HEK293 (cell line): Measurements from ENCODE around the gene CCDC92.
A peak's percentile ranks its signal among the peaks of the same experiment; 100 is the strongest.

Experiments
- AEBP2 ChIP-seq: fragments of 450-650 bp; formaldehyde crosslinking; IDR thresholded peaks from 2 replicates; pipeline ENCODE4 v1.5.1; 2016; ENCODE audit warnings: missing biosample characterization, missing genetic modification characterization, borderline replicate concordance
- HOXD13 ChIP-seq: sonication (generic); formaldehyde crosslinking; IDR thresholded peaks from 2 replicates; pipeline ENCODE4 v1.8.0; 2022; ENCODE audit warnings: missing genetic modification reagents, borderline replicate concordance
- KLF1 ChIP-seq: fragments of 450-650 bp; formaldehyde crosslinking; IDR thresholded peaks from 2 replicates; pipeline ENCODE4 v1.5.1; 2016; ENCODE audit warnings: missing biosample characterization, missing genetic modification characterization
- KLF8 ChIP-seq: fragments of 450-650 bp; formaldehyde crosslinking; IDR thresholded peaks from 2 replicates; pipeline ENCODE4 v1.5.1; 2016; ENCODE audit warnings: missing biosample characterization, missing genetic modification characterization
- REST ChIP-seq: fragments of 450-650 bp; formaldehyde crosslinking; IDR thresholded peaks from 2 replicates; pipeline ENCODE4 v1.5.1; 2016; ENCODE audit warnings: missing biosample characterization, missing genetic modification characterization
- SP3 ChIP-seq: fragments of 450-650 bp; formaldehyde crosslinking; IDR thresholded peaks from 2 replicates; pipeline ENCODE4 v1.5.1; 2016; ENCODE audit warnings: missing biosample characterization, missing genetic modification characterization
- TCF7L2 ChIP-seq: IDR thresholded peaks from 2 replicates; pipeline ENCODE4 v1.6.1; 2011; ENCODE audit warnings: low read depth, mild to moderate bottlenecking, inconsistent platforms, low read length, moderate library complexity, borderline replicate concordance
- TRIM28 ChIP-seq: IDR thresholded peaks from 2 replicates; pipeline ENCODE4 v1.6.1; 2011; ENCODE audit warnings: low read length, control low read depth, borderline replicate concordance
- ZBTB17 ChIP-seq: fragments of 450-650 bp; formaldehyde crosslinking; IDR thresholded peaks from 2 replicates; pipeline ENCODE4 v1.5.1; 2016; ENCODE audit warnings: missing biosample characterization, missing genetic modification characterization
- ZBTB21 ChIP-seq: fragments of 450-650 bp; formaldehyde crosslinking; IDR thresholded peaks from 2 replicates; pipeline ENCODE4 v1.5.1; 2017; ENCODE audit warnings: missing biosample characterization, missing genetic modification characterization
- ZBTB48 ChIP-seq: fragments of 450-650 bp; formaldehyde crosslinking; IDR thresholded peaks from 2 replicates; pipeline ENCODE4 v1.5.1; 2016; ENCODE audit warnings: missing biosample characterization, missing genetic modification characterization
- ZEB2 ChIP-seq: fragments of 450-650 bp; formaldehyde crosslinking; IDR thresholded peaks from 2 replicates; pipeline ENCODE4 v1.5.1; 2016; ENCODE audit warnings: missing biosample characterization, missing genetic modification characterization
- ZFP41 ChIP-seq: fragments of 450-650 bp; formaldehyde crosslinking; IDR thresholded peaks from 2 replicates; pipeline ENCODE4 v1.5.1; 2016; ENCODE audit warnings: missing biosample characterization, missing genetic modification characterization, borderline replicate concordance
- ZFP69B ChIP-seq: fragments of 450-650 bp; formaldehyde crosslinking; IDR thresholded peaks from 2 replicates; pipeline ENCODE4 v1.5.1; 2016; ENCODE audit warnings: missing biosample characterization, missing genetic modification characterization
- ZNF10 ChIP-seq: fragments of 450-650 bp; formaldehyde crosslinking; IDR thresholded peaks from 2 replicates; pipeline ENCODE4 v1.5.1; 2017; ENCODE audit warnings: missing biosample characterization, missing genetic modification characterization
- ZNF121 ChIP-seq: fragments of 450-650 bp; formaldehyde crosslinking; IDR thresholded peaks from 2 replicates; pipeline ENCODE4 v1.5.1; 2016; ENCODE audit warnings: missing biosample characterization, missing genetic modification characterization
- ZNF157 ChIP-seq: fragments of 450-650 bp; formaldehyde crosslinking; IDR thresholded peaks from 2 replicates; pipeline ENCODE4 v1.5.1; 2016; ENCODE audit warnings: missing biosample characterization, missing genetic modification characterization
- ZNF211 ChIP-seq: fragments of 450-650 bp; formaldehyde crosslinking; IDR thresholded peaks from 2 replicates; pipeline ENCODE4 v1.5.1; 2016; ENCODE audit warnings: low read depth, missing biosample characterization, missing genetic modification characterization
- ZNF23 ChIP-seq: fragments of 450-650 bp; formaldehyde crosslinking; IDR thresholded peaks from 2 replicates; pipeline ENCODE4 v1.5.1; 2016; ENCODE audit warnings: missing biosample characterization, missing genetic modification characterization, borderline replicate concordance
- ZNF324 ChIP-seq: fragments of 450-650 bp; formaldehyde crosslinking; IDR thresholded peaks from 2 replicates; pipeline ENCODE4 v1.5.1; 2016; ENCODE audit warnings: missing biosample characterization, missing genetic modification characterization
- ZNF426 ChIP-seq: fragments of 450-650 bp; formaldehyde crosslinking; IDR thresholded peaks from 2 replicates; pipeline ENCODE4 v1.5.1; 2017; ENCODE audit warnings: missing biosample characterization, missing genetic modification characterization, mild to moderate bottlenecking, inconsistent platforms, moderate library complexity
- ZNF521 ChIP-seq: fragments of 450-650 bp; formaldehyde crosslinking; IDR thresholded peaks from 2 replicates; pipeline ENCODE4 v1.5.1; 2017; ENCODE audit warnings: missing biosample characterization, mild to moderate bottlenecking, missing genetic modification characterization
- ZNF585B ChIP-seq: fragments of 450-650 bp; formaldehyde crosslinking; IDR thresholded peaks from 2 replicates; pipeline ENCODE4 v1.5.1; 2016; ENCODE audit warnings: missing biosample characterization, missing genetic modification characterization
- ZNF600 ChIP-seq: fragments of 450-650 bp; formaldehyde crosslinking; IDR thresholded peaks from 2 replicates; pipeline ENCODE4 v1.5.1; 2016; ENCODE audit warnings: missing biosample characterization, missing genetic modification characterization
- ZNF610 ChIP-seq: fragments of 450-650 bp; formaldehyde crosslinking; IDR thresholded peaks from 2 replicates; pipeline ENCODE4 v1.5.1; 2016; ENCODE audit warnings: missing biosample characterization, missing genetic modification characterization, borderline replicate concordance
- ZNF701 ChIP-seq: fragments of 450-650 bp; formaldehyde crosslinking; IDR thresholded peaks from 2 replicates; pipeline ENCODE4 v1.5.1; 2016; ENCODE audit warnings: missing biosample characterization, missing genetic modification characterization
- TF ChIP-seq, protein P1 (sequence below): fragments of 450-650 bp; formaldehyde crosslinking; IDR thresholded peaks from 2 replicates; pipeline ENCODE4 v1.5.1; 2016; ENCODE audit warnings: missing biosample characterization, missing genetic modification characterization
- TF ChIP-seq, protein P2 (sequence below): fragments of 450-650 bp; formaldehyde crosslinking; conservative IDR thresholded peaks from 2 replicates; pipeline ENCODE4 v1.5.1; 2016; ENCODE audit warnings: low read depth, missing biosample characterization, missing genetic modification characterization
- TF ChIP-seq, protein P3 (sequence below): fragments of 450-650 bp; formaldehyde crosslinking; IDR thresholded peaks from 2 replicates; pipeline ENCODE4 v1.5.1; 2017; ENCODE audit warnings: missing biosample characterization, missing genetic modification characterization

Gene CCDC92

GRCh38 chr12:123991372-123991951 is 18.8 kb upstream of the CCDC92 start (continued):
- TF ChIP-seq ZFP41 (tag by site-specific recombination) (no peak), ZNF121 (tag by site-specific recombination) (no peak), ZNF426 (tag by site-specific recombination) (no peak), AEBP2 (tag by site-specific recombination) (no peak), ZFP69B (tag by site-specific recombination) (no peak), ZNF585B (tag by site-specific recombination) (no peak), ZNF324 (no peak), ZBTB48 (tag by site-specific recombination) (no peak), KLF8 (no peak), ZNF23 (no peak), ZNF157 (tag by site-specific recombination) (no peak), ZNF211 (no peak), ZNF521 (no peak), HOXD13 (no peak), REST (tag by site-specific recombination) (no peak), TCF7L2 (no peak), ZNF10 (tag by site-specific recombination) (no peak), ZNF600 (tag by site-specific recombination) (peak; percentile 62; the same call in 1 of the 2 replicates), SP3 (no peak; the same call in 1 of the 2 replicates), TRIM28 (no peak), ZBTB21 (tag by site-specific recombination) (peak; percentile 39), ZEB2 (tag by site-specific recombination) (0 out of 2 replicates have a peak, but pooled peaks have one; percentile 30), ZBTB17 (tag by site-specific recombination) (peak; percentile 66), ZNF701 (tag by site-specific recombination) (no peak), KLF1 (tag by site-specific recombination) (no peak), ZNF610 (no peak)
- TF ChIP-seq, protein P1, sequence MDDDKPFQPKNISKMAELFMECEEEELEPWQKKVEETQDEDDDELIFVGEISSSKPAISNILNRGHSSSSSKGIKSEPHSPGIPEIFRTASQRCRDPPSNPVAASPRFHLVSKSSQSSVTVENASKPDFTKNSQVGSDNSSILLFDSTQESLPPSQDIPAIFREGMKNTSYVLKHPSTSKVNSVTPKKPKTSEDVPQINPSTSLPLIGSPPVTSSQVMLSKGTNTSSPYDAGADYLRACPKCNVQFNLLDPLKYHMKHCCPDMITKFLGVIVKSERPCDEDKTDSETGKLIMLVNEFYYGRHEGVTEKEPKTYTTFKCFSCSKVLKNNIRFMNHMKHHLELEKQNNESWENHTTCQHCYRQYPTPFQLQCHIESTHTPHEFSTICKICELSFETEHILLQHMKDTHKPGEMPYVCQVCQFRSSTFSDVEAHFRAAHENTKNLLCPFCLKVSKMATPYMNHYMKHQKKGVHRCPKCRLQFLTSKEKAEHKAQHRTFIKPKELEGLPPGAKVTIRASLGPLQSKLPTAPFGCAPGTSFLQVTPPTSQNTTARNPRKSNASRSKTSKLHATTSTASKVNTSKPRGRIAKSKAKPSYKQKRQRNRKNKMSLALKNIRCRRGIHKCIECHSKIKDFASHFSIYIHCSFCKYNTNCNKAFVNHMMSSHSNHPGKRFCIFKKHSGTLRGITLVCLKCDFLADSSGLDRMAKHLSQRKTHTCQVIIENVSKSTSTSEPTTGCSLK, result no peak
- TF ChIP-seq, protein P2, sequence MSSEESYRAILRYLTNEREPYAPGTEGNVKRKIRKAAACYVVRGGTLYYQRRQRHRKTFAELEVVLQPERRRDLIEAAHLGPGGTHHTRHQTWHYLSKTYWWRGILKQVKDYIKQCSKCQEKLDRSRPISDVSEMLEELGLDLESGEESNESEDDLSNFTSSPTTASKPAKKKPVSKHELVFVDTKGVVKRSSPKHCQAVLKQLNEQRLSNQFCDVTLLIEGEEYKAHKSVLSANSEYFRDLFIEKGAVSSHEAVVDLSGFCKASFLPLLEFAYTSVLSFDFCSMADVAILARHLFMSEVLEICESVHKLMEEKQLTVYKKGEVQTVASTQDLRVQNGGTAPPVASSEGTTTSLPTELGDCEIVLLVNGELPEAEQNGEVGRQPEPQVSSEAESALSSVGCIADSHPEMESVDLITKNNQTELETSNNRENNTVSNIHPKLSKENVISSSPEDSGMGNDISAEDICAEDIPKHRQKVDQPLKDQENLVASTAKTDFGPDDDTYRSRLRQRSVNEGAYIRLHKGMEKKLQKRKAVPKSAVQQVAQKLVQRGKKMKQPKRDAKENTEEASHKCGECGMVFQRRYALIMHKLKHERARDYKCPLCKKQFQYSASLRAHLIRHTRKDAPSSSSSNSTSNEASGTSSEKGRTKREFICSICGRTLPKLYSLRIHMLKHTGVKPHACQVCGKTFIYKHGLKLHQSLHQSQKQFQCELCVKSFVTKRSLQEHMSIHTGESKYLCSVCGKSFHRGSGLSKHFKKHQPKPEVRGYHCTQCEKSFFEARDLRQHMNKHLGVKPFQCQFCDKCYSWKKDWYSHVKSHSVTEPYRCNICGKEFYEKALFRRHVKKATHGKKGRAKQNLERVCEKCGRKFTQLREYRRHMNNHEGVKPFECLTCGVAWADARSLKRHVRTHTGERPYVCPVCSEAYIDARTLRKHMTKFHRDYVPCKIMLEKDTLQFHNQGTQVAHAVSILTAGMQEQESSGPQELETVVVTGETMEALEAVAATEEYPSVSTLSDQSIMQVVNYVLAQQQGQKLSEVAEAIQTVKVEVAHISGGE, result no peak
- TF ChIP-seq, protein P3, sequence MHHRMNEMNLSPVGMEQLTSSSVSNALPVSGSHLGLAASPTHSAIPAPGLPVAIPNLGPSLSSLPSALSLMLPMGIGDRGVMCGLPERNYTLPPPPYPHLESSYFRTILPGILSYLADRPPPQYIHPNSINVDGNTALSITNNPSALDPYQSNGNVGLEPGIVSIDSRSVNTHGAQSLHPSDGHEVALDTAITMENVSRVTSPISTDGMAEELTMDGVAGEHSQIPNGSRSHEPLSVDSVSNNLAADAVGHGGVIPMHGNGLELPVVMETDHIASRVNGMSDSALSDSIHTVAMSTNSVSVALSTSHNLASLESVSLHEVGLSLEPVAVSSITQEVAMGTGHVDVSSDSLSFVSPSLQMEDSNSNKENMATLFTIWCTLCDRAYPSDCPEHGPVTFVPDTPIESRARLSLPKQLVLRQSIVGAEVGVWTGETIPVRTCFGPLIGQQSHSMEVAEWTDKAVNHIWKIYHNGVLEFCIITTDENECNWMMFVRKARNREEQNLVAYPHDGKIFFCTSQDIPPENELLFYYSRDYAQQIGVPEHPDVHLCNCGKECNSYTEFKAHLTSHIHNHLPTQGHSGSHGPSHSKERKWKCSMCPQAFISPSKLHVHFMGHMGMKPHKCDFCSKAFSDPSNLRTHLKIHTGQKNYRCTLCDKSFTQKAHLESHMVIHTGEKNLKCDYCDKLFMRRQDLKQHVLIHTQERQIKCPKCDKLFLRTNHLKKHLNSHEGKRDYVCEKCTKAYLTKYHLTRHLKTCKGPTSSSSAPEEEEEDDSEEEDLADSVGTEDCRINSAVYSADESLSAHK (tag by site-specific recombination), result no peak
